OCI-LY7 (cell line): ENCODE measurements around the gene PSTK. TPM values are rescaled to one million over a fixed set of nuclear protein-coding genes. Genes with fewer than 3 reads are reported as not detected.

Experiments
- BruUV-seq: library from RNA; stranded (reverse); fragments of 400-500 nt; replicated peaks from 2 replicates; lab custom pipeline; 2021; lab: Mats Ljungman, UMichigan
- CTCF ChIA-PET: fragments of 300-600 bp; sonication (Branson Sonifier 250); formaldehyde crosslinking; loops from one replicate; lab custom pipeline; 2022; ENCODE audit warnings: antibody characterized with exemption; ENCODE audit not compliant: unreplicated experiment; lab: Charles Lee
- POLR2A ChIA-PET: fragments of 300-600 bp; sonication (Branson Sonifier 250); formaldehyde crosslinking; loops from one replicate; lab custom pipeline; 2022; ENCODE audit warnings: antibody characterized with exemption; lab: Charles Lee
- DNase-seq: peaks from one replicate; pipeline ENCODE4 v3.0.0-alpha.2; 2015; ENCODE audit warnings: low spot score
- H2AFZ ChIP-seq: fragments of 200-600 bp; sonication (generic), shearing (Covaris generic); 2 replicates; pipeline ENCODE4 v1.6.1; 2014; ENCODE audit warnings: mild to moderate bottlenecking, antibody characterized with exemption, low read length, moderate library complexity
- H3K27ac ChIP-seq: fragments of 200-600 bp; sonication (generic); 2 replicates; pipeline ENCODE4 v1.5.1; 2014; ENCODE audit warnings: mixed run types, low read depth, mild to moderate bottlenecking, moderate library complexity, low read length, inconsistent platforms; ENCODE audit not compliant: poor library complexity, severe bottlenecking
- H3K36me3 ChIP-seq: fragments of 200-600 bp; sonication (generic); 2 replicates; pipeline ENCODE4 v1.6.1; 2014; ENCODE audit warnings: mild to moderate bottlenecking, antibody characterized with exemption, low read length, moderate library complexity, mixed read lengths; ENCODE audit not compliant: insufficient read depth
- H3K4me1 ChIP-seq: fragments of 200-600 bp; sonication (generic); 2 replicates; pipeline ENCODE4 v1.5.1; 2014; ENCODE audit warnings: mild to moderate bottlenecking, low read length; ENCODE audit not compliant: insufficient read depth, poor library complexity, severe bottlenecking
- H3K4me2 ChIP-seq: fragments of 200-600 bp; sonication (generic); 2 replicates; pipeline ENCODE4 v1.6.1; 2014; ENCODE audit warnings: mild to moderate bottlenecking, low read length
- H3K4me3 ChIP-seq: fragments of 200-600 bp; sonication (generic); 2 replicates; pipeline ENCODE4 v1.5.1; 2014; ENCODE audit warnings: mild to moderate bottlenecking, low read depth, low read length; ENCODE audit not compliant: poor library complexity, severe bottlenecking
- H3K79me2 ChIP-seq: fragments of 200-600 bp; sonication (generic); 2 replicates; pipeline ENCODE4 v1.6.1; 2016; ENCODE audit warnings: low read depth, mild to moderate bottlenecking, low read length, moderate library complexity, mixed read lengths; ENCODE audit not compliant: insufficient read depth
- H3K9me2 ChIP-seq: fragments of 200-600 bp; sonication (generic); 2 replicates; pipeline ENCODE4 v1.6.1; 2016; ENCODE audit warnings: mild to moderate bottlenecking, low read length, mixed read lengths; ENCODE audit not compliant: insufficient read depth
- H3K9me3 ChIP-seq: fragments of 200-600 bp; sonication (generic); 2 replicates; pipeline ENCODE4 v1.6.1; 2014; ENCODE audit warnings: mild to moderate bottlenecking, mixed run types, low read length, mixed read lengths
- H4K20me1 ChIP-seq: fragments of 200-600 bp; sonication (generic); 2 replicates; pipeline ENCODE4 v1.6.1; 2014; ENCODE audit warnings: mild to moderate bottlenecking, antibody characterized with exemption, low read length, moderate library complexity, mixed read lengths; ENCODE audit not compliant: insufficient read depth
- CTCF ChIP-seq: fragments of 200-600 bp; sonication (generic); conservative IDR thresholded peaks from 2 replicates; pipeline ENCODE4 v1.5.1; 2014; ENCODE audit warnings: mild to moderate bottlenecking, antibody characterized with exemption, low read length, moderate library complexity, mixed read lengths
- EZH2phosphoT487 ChIP-seq: fragments of 200-600 bp; sonication (generic); IDR thresholded peaks from 2 replicates; pipeline ENCODE4 v1.6.1; 2018; ENCODE audit warnings: low read depth, borderline replicate concordance, mild to moderate bottlenecking, mixed run types, antibody characterized with exemption, low read length, moderate library complexity, mixed read lengths
- intact Hi-C: fragments of 100-400 bp; cut with micrococcal nuclease; formaldehyde crosslinking; loops from one replicate; pipeline ENCODE4 v1.10.0; 2022; ENCODE audit not compliant: unreplicated experiment
- total RNA-seq, 2 experiments: library from RNA; depleted of rRNA in 1 of 2; stranded (reverse); fragments of >200 nt in 1 of 2; shearing (Covaris generic) in 1 of 2; gene quantifications; 2 replicates each; pipeline ENCODE4 v1.2.3, GENCODE V29; 2014 to 2022

PSTK gene
- total RNA-seq, 2 experiments from 2014 or later, result 4.9 to 8.9 TPM

- no peaks in the 10 kb centered on the region for H3K79me2 ChIP-seq
- no peaks in the 10 kb centered on the region for H3K4me1 ChIP-seq
- no peak overlapping the region for H2AFZ ChIP-seq
- TF ChIP-seq CTCF (no peak), EZH2phosphoT487 (no peak)
- POLR2A ChIA-PET, result no interaction called here
- H3K4me3 ChIP-seq, result no peak overlapping the region
- no TSS peak for BruUV-seq
- H3K9me3 ChIP-seq, result no peaks in the 10 kb centered on the region; the same call in 1 of the 2 replicates
- CTCF ChIA-PET, result no interaction called here
- no peaks in the 10 kb centered on the region for H3K9me2 ChIP-seq
- peaks cover 42% of the 10 kb centered on the region for H3K36me3 ChIP-seq
- H3K27ac ChIP-seq, result no peak overlapping the region
- H3K4me2 ChIP-seq, result no peak overlapping the region
- no peaks in the 10 kb centered on the region for H4K20me1 ChIP-seq
- DNase-seq, result no peak
- intact Hi-C loops, result no loop called here
Measured at GRCh38 chr10:122939133-122939855, 40.9 kb upstream of the PSTK start.

GRCh38 chr10:122939856-122940543 is 40.2 kb upstream of the PSTK start:
- DNase-seq, result no peak
- Histone ChIP-seq H2AFZ (no peak overlapping the region), H3K9me2 (no peaks in the 10 kb centered on the region), H3K9me3 (no peaks in the 10 kb centered on the region; the same call in 1 of the 2 replicates), H4K20me1 (no peaks in the 10 kb centered on the region), H3K79me2 (no peaks in the 10 kb centered on the region), H3K4me3 (no peak overlapping the region), H3K27ac (no peak overlapping the region), H3K36me3 (peaks cover 42% of the 10 kb centered on the region), H3K4me1 (no peaks in the 10 kb centered on the region), H3K4me2 (no peak overlapping the region)
- BruUV-seq, result no TSS peak
- TF ChIP-seq EZH2phosphoT487 (no peak), CTCF (no peak)
- intact Hi-C loops, result no loop called here
- CTCF ChIA-PET, result no interaction called here
- POLR2A ChIA-PET, result no interaction called here

- no peaks in the 10 kb centered on the region for H4K20me1 ChIP-seq
- no peak overlapping the region for H3K4me2 ChIP-seq
- DNase-seq, result no peak
- H3K79me2 ChIP-seq, result no peaks in the 10 kb centered on the region
- no peaks in the 10 kb centered on the region for H3K9me3 ChIP-seq
- H2AFZ ChIP-seq, result no peak overlapping the region
- peaks cover 30% of the 10 kb centered on the region for H3K36me3 ChIP-seq
- ChIA-PET POLR2A (interaction anchor here (1.0 kb wide), 1 partner anchor 9 kb away, joined by 3 read pairs; no protein-coding TSS in a partner anchor), CTCF (no interaction called here)
- H3K4me3 ChIP-seq, result no peak overlapping the region
- no peak overlapping the region for H3K27ac ChIP-seq
- TF ChIP-seq CTCF, result no peak
- no peak for TF ChIP-seq EZH2phosphoT487
- no TSS peak for BruUV-seq
- peaks cover 6% of the 10 kb centered on the region for H3K4me1 ChIP-seq
- intact Hi-C loops, result no loop called here
- H3K9me2 ChIP-seq, result no peaks in the 10 kb centered on the region
Measured at GRCh38 chr10:122949296-122949695, 30.9 kb upstream of the PSTK start.
